HepG2 (cell line): ENCODE measurements around the gene NDUFV1. TPM values are rescaled to one million over a fixed set of nuclear protein-coding genes. Genes with fewer than 3 reads are reported as not detected.
A peak's percentile ranks its signal among the peaks of the same experiment; 100 is the strongest.

ENCODE experiments used
- ATAC-seq: fragments of 200-7000 bp; cut with Tn5 transposase; 3 replicates; pipeline ENCODE4 v1.9.1; 2020; ENCODE audit warnings: mild to moderate bottlenecking, moderate library complexity
- BruUV-seq: library from RNA; stranded (reverse); fragments of 400-500 nt; replicated peaks from 2 replicates; lab custom pipeline; 2021; lab: Mats Ljungman, UMichigan
- CTCF ChIA-PET: fragments of 300-600 bp; formaldehyde crosslinking; extraction: SDS; loops from one replicate; lab custom pipeline; 2021; ENCODE audit warnings: low total read pairs, inconsistent platforms, low intra/inter-chr PET ratio; lab: Yijun Ruan, JAX
- POLR2A ChIA-PET: fragments of 350-600 bp; sonication (Branson Sonifier 250); formaldehyde crosslinking; loops from one replicate; lab custom pipeline; 2020; ENCODE audit warnings: antibody characterized with exemption, inconsistent platforms; lab: Yijun Ruan, JAX
- DNase-seq: peaks from one replicate; pipeline ENCODE4 v3.0.0-alpha.2; 2015; ENCODE audit warnings: low spot score
- FAIRE-seq: peaks from 3 replicates; lab custom pipeline; 2011; peaks lifted over from hg19 to GRCh38; lab: Jason Lieb, UNC
- H2AFZ ChIP-seq: one replicate; pipeline ENCODE4 v1.6.1; 2011; ENCODE audit warnings: low read length, inconsistent platforms
- H3K27ac ChIP-seq: fragments of 300-600 bp; 3 replicates; pipeline ENCODE4 v1.8.0; 2011; ENCODE audit warnings: mixed run types, mild to moderate bottlenecking, mixed read lengths, low read length, inconsistent platforms; ENCODE audit not compliant: insufficient read depth; ENCODE audit errors: extremely low read length
- H3K27me3 ChIP-seq, 2 experiments: fragments of 200-600 bp in 1 of 2; 2 replicates in 1 of 2; 3 replicates in 1 of 2; pipeline versions ENCODE4 v1.6.0 to v1.8.0; 2011; ENCODE audit warnings: low read length in 2 of 2, mild to moderate bottlenecking in 2 of 2, moderate library complexity in 2 of 2, inconsistent platforms in 1 of 2; ENCODE audit not compliant: insufficient read depth in 2 of 2, control insufficient read depth in 1 of 2
- H3K36me3 ChIP-seq, 2 experiments: fragments of 200-600 bp in 1 of 2; replicated peaks in 1 of 2; 2 replicates in 1 of 2; 3 replicates in 1 of 2; pipeline versions ENCODE4 v1.5.1 to v1.8.0; 2011; ENCODE audit warnings: low read length in 2 of 2, inconsistent platforms in 1 of 2; ENCODE audit not compliant: insufficient read depth in 2 of 2, control insufficient read depth in 1 of 2
- H3K4me1 ChIP-seq: 2 replicates; pipeline ENCODE4 v1.5.1; 2012; ENCODE audit warnings: low read length, inconsistent platforms; ENCODE audit not compliant: insufficient read depth
- H3K4me2 ChIP-seq: 2 replicates; pipeline ENCODE4 v1.6.0; 2011; ENCODE audit warnings: low read depth, low read length, inconsistent platforms
- H3K4me3 ChIP-seq, 3 experiments: fragments of 200-600 bp in 1 of 3; sonication (generic), shearing (Covaris generic) in 1 of 3; replicated peaks in 1 of 3; 2 replicates each; pipeline ENCODE4 v1.5.1; 2011 to 2016; ENCODE audit warnings: low read length in 3 of 3, inconsistent platforms in 2 of 3, low read depth in 2 of 3, mild to moderate bottlenecking in 2 of 3, control low read depth in 1 of 3, mixed read lengths in 1 of 3; ENCODE audit not compliant: insufficient read depth in 1 of 3
- H3K79me2 ChIP-seq: one replicate; pipeline ENCODE4 v1.6.1; 2011; ENCODE audit warnings: low read length, inconsistent platforms; ENCODE audit not compliant: insufficient read depth
- H3K9ac ChIP-seq: 2 replicates; pipeline ENCODE4 v1.6.0; 2011; ENCODE audit warnings: mild to moderate bottlenecking, low read depth, low read length, inconsistent platforms; ENCODE audit not compliant: insufficient read depth
- H3K9me3 ChIP-seq: 2 replicates; pipeline ENCODE4 v1.5.1; 2012; ENCODE audit warnings: mild to moderate bottlenecking, low read length
- H4K20me1 ChIP-seq: 2 replicates; pipeline ENCODE4 v1.6.0; 2011; ENCODE audit warnings: inconsistent platforms, mild to moderate bottlenecking, low read length, moderate library complexity; ENCODE audit not compliant: insufficient read depth
- AKAP8 ChIP-seq: sonication (generic); formaldehyde crosslinking; IDR thresholded peaks from 2 replicates; pipeline ENCODE4 v1.5.1; 2020; ENCODE audit warnings: mild to moderate bottlenecking, missing genetic modification reagents
- FOSL2 ChIP-seq: sonication (generic); formaldehyde crosslinking; IDR thresholded peaks from 2 replicates; pipeline ENCODE4 v1.4.0; 2020; ENCODE audit warnings: missing genetic modification reagents
- MEIS2 ChIP-seq: sonication (generic); formaldehyde crosslinking; IDR thresholded peaks from 2 replicates; pipeline ENCODE4 v1.9.0; 2021; ENCODE audit warnings: mild to moderate bottlenecking, missing genetic modification reagents
- MTA1 ChIP-seq: sonication (generic); formaldehyde crosslinking; IDR thresholded peaks from 2 replicates; pipeline ENCODE4 v1.4.0; 2020; ENCODE audit warnings: missing genetic modification reagents, mild to moderate bottlenecking, borderline replicate concordance
- MYC ChIP-seq: sonication (generic); formaldehyde crosslinking; IDR thresholded peaks from 2 replicates; pipeline ENCODE4 v1.9.0; 2021; ENCODE audit warnings: missing genetic modification reagents, borderline replicate concordance
- RXRA ChIP-seq: sonication (generic); formaldehyde crosslinking; IDR thresholded peaks from 2 replicates; pipeline ENCODE4 v1.5.1; 2020; ENCODE audit warnings: missing genetic modification reagents
- ZBTB7A ChIP-seq: sonication (generic); formaldehyde crosslinking; IDR thresholded peaks from 2 replicates; pipeline ENCODE4 v1.8.0; 2022; ENCODE audit warnings: mild to moderate bottlenecking, missing genetic modification reagents
- ZC3H13 ChIP-seq: sonication (generic); formaldehyde crosslinking; IDR thresholded peaks from 2 replicates; pipeline ENCODE4 v1.8.1; 2023; ENCODE audit warnings: mild to moderate bottlenecking, missing genetic modification reagents, moderate library complexity
- ZNF329 ChIP-seq: sonication (generic); formaldehyde crosslinking; IDR thresholded peaks from 2 replicates; pipeline ENCODE4 v1.9.0; 2021; ENCODE audit warnings: low read depth, mild to moderate bottlenecking, missing genetic modification reagents
- ZNF468 ChIP-seq: sonication (generic); formaldehyde crosslinking; IDR thresholded peaks from 2 replicates; pipeline ENCODE4 v1.8.0; 2022; ENCODE audit warnings: mild to moderate bottlenecking, moderate library complexity, missing genetic modification reagents
- ZNF772 ChIP-seq: sonication (generic); formaldehyde crosslinking; IDR thresholded peaks from 2 replicates; pipeline ENCODE4 v1.5.0; 2020; ENCODE audit warnings: mild to moderate bottlenecking, missing genetic modification reagents
- ZSCAN31 ChIP-seq: sonication (generic); formaldehyde crosslinking; IDR thresholded peaks from 2 replicates; pipeline ENCODE4 v1.5.0; 2020; ENCODE audit warnings: low read depth, mild to moderate bottlenecking, missing genetic modification reagents
- WGBS: methylation state at CpG from one replicate; pipeline ENCODE4 v1.1.6; 2017; ENCODE audit warnings: low lambda C conversion rate; 5-methylcytosine and 5-hydroxymethylcytosine counted together
- in situ Hi-C: cut with HindIII; loops from 2 replicates; pipeline ENCODE4 v1.10.0; 2017; ENCODE audit warnings: low pct_unique_long_range_greater_than_20kb; ENCODE audit not compliant: extremely low pct_ligation_motif_present
- intact Hi-C: fragments of 100-400 bp; cut with micrococcal nuclease; formaldehyde crosslinking; loops from one replicate; pipeline ENCODE4 v1.10.0; 2022; ENCODE audit not compliant: unreplicated experiment
- polyA plus RNA-seq, 8 experiments: library from polyadenylated mRNA; depleted of rRNA in 3 of 8; stranded (reverse) in 7 of 8; unstranded in 1 of 8; fragments of >200 nt; fragmentation: Illumina TruSeq in 4 of 8; extraction: Trizol in 4 of 8; gene quantifications; 2 replicates each; pipeline versions ENCODE4 v1.2.1 to v1.2.3, GENCODE V29; 2011 to 2016; ENCODE audit warnings: low read depth in 4 of 8, missing spikeins in 1 of 8, mixed read lengths in 1 of 8; ENCODE audit not compliant: insufficient read depth in 1 of 8
- total RNA-seq, 5 experiments: library from RNA; depleted of rRNA; stranded (reverse); fragments of >200 nt; fragmentation: Illumina TruSeq; extraction: Trizol; gene quantifications; 2 replicates each; pipeline ENCODE4 v1.2.3, GENCODE V29; 2016; ENCODE audit warnings: low read depth in 1 of 5
- TF ChIP-seq, protein P1 (sequence below): sonication (generic); formaldehyde crosslinking; IDR thresholded peaks from 2 replicates; pipeline ENCODE4 v1.4.0; 2020; ENCODE audit warnings: mild to moderate bottlenecking, low read depth, missing genetic modification reagents
- TF ChIP-seq, protein P2 (sequence below): sonication (generic); formaldehyde crosslinking; IDR thresholded peaks from 2 replicates; pipeline ENCODE4 v1.5.1; 2020; ENCODE audit warnings: missing genetic modification reagents, mild to moderate bottlenecking, borderline replicate concordance
- TF ChIP-seq, protein P3 (sequence below): sonication (generic); formaldehyde crosslinking; IDR thresholded peaks from 2 replicates; pipeline ENCODE4 v1.8.0; 2022; ENCODE audit warnings: low read depth, missing genetic modification reagents
- TF ChIP-seq, protein P4 (sequence below): sonication (generic); formaldehyde crosslinking; IDR thresholded peaks from 2 replicates; pipeline ENCODE4 v1.4.0; 2020; ENCODE audit warnings: missing genetic modification reagents, borderline replicate concordance
- TF ChIP-seq, protein P5 (sequence below): sonication (generic); formaldehyde crosslinking; IDR thresholded peaks from 2 replicates; pipeline ENCODE4 v1.9.0; 2022; ENCODE audit warnings: missing genetic modification reagents, mild to moderate bottlenecking, borderline replicate concordance

The NDUFV1 gene
- total and polyA plus RNA-seq, 2 of the 13 experiments (the other 11 are each of a cell fraction or from before 2014, with no cell fraction given), result 88.9 to 137 TPM

DNA sequence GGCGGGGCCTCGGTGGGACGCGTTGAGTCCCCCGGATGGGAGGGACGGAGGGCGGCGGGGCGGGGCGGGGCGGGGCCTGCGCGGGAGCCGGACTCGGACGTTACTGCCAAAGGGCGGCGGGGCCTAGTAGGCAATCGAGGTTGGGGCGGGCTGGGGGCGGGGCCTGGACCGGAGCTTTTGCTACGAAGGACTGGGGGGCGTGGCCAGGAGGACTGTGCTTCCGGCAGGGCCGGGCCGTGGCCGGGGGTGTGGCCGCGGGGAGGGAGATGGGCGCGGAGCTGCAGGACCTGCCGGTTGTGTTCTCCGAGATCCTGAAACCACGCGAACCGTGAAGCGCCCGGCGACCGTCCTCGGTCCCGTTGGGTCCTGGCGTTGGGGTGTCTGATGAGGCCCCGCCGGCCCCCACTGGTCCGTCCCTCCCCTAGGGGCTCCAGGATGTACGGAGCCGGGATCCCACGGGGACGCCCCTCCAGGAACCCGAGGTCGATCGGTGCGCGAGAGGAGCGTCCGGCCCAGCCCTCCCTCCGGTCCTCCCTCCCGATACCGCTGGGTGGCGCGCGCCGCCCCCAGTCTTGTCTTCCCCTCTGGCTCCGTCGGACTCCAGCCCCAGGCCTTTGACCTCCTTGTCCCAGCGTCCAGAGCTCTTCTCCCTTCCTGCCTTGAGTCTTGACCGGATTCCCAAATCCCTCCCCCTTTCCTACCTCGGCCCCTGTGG is 23.6 kb downstream of the NDUFV1 start:
- Histone ChIP-seq H3K79me2 (no peaks in the 10 kb centered on the region), H3K4me2 (peak overlapping the region; percentile 83), H3K9me3 (no peaks in the 10 kb centered on the region), H3K27me3 (no peaks in the 10 kb centered on the region; a peak in 2 of 5 replicates), H3K4me3 (peak overlapping the region; percentile 49 to 86 (median 71)), H4K20me1 (no peaks in the 10 kb centered on the region), H3K4me1 (peaks cover 64% of the 10 kb centered on the region), H3K36me3 (no peaks in the 10 kb centered on the region), H2AFZ (no peak overlapping the region), H3K27ac (peak overlapping the region; percentile 84), H3K9ac (peak overlapping the region; percentile 77)
- FAIRE-seq (peak; percentile 23), ATAC-seq (peak; percentile 67), DNase-seq (peak; percentile 92)
- in situ Hi-C loops, result no loop called here
- CTCF ChIA-PET, result interaction anchor here (0.8 to 2.1 kb wide), 5 partner anchors 14 to 30 kb away, joined by 3 to 16 read pairs (median 5); no protein-coding TSS in a partner anchor
- POLR2A ChIA-PET, result interaction anchor here (1.0 to 4.8 kb wide), 18 partner anchors 10 to 277 kb away, joined by 3 to 52 read pairs (median 6); partner anchors contain the start of genes ACY3, AIP, POLD4 and PPP1CA
- TSS peak; percentile 71 for BruUV-seq
- intact Hi-C loops, result loop anchor here (1.0 kb wide), 1 partner anchor 29 kb away; no protein-coding TSS in a partner anchor
- WGBS, result under 1% methylated on average over 15 of the region's 70 CpGs
- no peak for TF ChIP-seq ZNF329 (CRISPR knock-in tag)
- TF ChIP-seq MTA1 (CRISPR knock-in tag), result 0 out of 2 replicates have a peak, but pooled peaks have one; percentile 67
- peak; percentile 76; the same call in 1 of the 2 replicates for TF ChIP-seq AKAP8 (CRISPR knock-in tag)
- TF ChIP-seq ZC3H13 (CRISPR knock-in tag), result 0 out of 2 replicates have a peak, but pooled peaks have one; percentile 72
- no peak for TF ChIP-seq ZNF468 (CRISPR knock-in tag)
- peak; percentile 29; the same call in 1 of the 2 replicates for TF ChIP-seq FOSL2
- peak; percentile 58; the same call in 1 of the 2 replicates for TF ChIP-seq MYC (CRISPR knock-in tag)
- TF ChIP-seq ZSCAN31 (CRISPR knock-in tag), result no peak
- TF ChIP-seq, protein P1, sequence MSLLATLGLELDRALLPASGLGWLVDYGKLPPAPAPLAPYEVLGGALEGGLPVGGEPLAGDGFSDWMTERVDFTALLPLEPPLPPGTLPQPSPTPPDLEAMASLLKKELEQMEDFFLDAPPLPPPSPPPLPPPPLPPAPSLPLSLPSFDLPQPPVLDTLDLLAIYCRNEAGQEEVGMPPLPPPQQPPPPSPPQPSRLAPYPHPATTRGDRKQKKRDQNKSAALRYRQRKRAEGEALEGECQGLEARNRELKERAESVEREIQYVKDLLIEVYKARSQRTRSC (CRISPR knock-in tag), result 0 out of 2 replicates have a peak, but pooled peaks have one; percentile 46
- 0 out of 2 replicates have a peak, but pooled peaks have one; percentile 56 for TF ChIP-seq ZNF772 (CRISPR knock-in tag)
- TF ChIP-seq, protein P2, sequence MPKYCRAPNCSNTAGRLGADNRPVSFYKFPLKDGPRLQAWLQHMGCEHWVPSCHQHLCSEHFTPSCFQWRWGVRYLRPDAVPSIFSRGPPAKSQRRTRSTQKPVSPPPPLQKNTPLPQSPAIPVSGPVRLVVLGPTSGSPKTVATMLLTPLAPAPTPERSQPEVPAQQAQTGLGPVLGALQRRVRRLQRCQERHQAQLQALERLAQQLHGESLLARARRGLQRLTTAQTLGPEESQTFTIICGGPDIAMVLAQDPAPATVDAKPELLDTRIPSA (CRISPR knock-in tag), result no peak
- TF ChIP-seq, protein P3, sequence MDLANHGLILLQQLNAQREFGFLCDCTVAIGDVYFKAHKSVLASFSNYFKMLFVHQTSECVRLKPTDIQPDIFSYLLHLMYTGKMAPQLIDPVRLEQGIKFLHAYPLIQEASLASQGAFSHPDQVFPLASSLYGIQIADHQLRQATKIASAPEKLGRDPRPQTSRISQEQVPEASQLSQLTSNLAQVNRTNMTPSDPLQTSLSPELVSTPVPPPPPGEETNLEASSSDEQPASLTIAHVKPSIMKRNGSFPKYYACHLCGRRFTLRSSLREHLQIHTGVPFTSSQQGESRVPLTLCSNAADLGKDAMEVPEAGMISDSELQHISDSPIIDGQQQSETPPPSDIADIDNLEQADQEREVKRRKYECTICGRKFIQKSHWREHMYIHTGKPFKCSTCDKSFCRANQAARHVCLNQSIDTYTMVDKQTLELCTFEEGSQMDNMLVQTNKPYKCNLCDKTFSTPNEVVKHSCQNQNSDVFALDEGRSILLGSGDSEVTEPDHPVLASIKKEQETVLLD, result peak; percentile 45; the same call in 1 of the 2 replicates
- TF ChIP-seq ZBTB7A (CRISPR knock-in tag), result no peak; the same call in 1 of the 2 replicates
- TF ChIP-seq, protein P4, sequence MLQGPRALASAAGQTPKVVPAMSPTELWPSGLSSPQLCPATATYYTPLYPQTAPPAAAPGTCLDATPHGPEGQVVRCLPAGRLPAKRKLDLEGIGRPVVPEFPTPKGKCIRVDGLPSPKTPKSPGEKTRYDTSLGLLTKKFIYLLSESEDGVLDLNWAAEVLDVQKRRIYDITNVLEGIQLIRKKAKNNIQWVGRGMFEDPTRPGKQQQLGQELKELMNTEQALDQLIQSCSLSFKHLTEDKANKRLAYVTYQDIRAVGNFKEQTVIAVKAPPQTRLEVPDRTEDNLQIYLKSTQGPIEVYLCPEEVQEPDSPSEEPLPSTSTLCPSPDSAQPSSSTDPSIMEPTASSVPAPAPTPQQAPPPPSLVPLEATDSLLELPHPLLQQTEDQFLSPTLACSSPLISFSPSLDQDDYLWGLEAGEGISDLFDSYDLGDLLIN (CRISPR knock-in tag), result 0 out of 2 replicates have a peak, but pooled peaks have one; percentile 46
- peak; percentile 70; the same call in 1 of the 2 replicates for TF ChIP-seq MEIS2 (CRISPR knock-in tag)
- TF ChIP-seq RXRA, result peak; percentile 85
- TF ChIP-seq, protein P5, sequence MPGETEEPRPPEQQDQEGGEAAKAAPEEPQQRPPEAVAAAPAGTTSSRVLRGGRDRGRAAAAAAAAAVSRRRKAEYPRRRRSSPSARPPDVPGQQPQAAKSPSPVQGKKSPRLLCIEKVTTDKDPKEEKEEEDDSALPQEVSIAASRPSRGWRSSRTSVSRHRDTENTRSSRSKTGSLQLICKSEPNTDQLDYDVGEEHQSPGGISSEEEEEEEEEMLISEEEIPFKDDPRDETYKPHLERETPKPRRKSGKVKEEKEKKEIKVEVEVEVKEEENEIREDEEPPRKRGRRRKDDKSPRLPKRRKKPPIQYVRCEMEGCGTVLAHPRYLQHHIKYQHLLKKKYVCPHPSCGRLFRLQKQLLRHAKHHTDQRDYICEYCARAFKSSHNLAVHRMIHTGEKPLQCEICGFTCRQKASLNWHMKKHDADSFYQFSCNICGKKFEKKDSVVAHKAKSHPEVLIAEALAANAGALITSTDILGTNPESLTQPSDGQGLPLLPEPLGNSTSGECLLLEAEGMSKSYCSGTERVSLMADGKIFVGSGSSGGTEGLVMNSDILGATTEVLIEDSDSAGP (CRISPR knock-in tag), result peak; percentile 79; the same call in 1 of the 2 replicates
